H7 (cell line): Measurements from ENCODE around the gene FGF22. TPM values are rescaled to one million over a fixed set of nuclear protein-coding genes. Genes with fewer than 3 reads are reported as not detected.

Experiments used
- DNase-seq: peaks from one replicate; pipeline ENCODE4 v3.0.0; 2012
- H3K27me3 ChIP-seq: 2 replicates; pipeline ENCODE4 v1.6.0; 2011; ENCODE audit warnings: mild to moderate bottlenecking, low read length; ENCODE audit not compliant: control insufficient read depth, insufficient read depth
- H3K36me3 ChIP-seq: replicated peaks from 2 replicates; pipeline ENCODE4 v1.5.1; 2011; ENCODE audit warnings: low read length; ENCODE audit not compliant: control insufficient read depth, insufficient read depth
- H3K4me3 ChIP-seq: 2 replicates; pipeline ENCODE4 v1.5.1; 2011; ENCODE audit warnings: low read depth, mild to moderate bottlenecking, control low read depth, low read length, moderate library complexity; ENCODE audit not compliant: insufficient read depth
- total RNA-seq: library from RNA; depleted of rRNA; stranded (reverse); fragments of >200 nt; shearing (Covaris generic); gene quantifications from 2 replicates; pipeline ENCODE4 v1.2.3, GENCODE V29; 2014; rRNA removed

The FGF22 gene
- total RNA-seq, result not detected in 2 replicates

DNA sequence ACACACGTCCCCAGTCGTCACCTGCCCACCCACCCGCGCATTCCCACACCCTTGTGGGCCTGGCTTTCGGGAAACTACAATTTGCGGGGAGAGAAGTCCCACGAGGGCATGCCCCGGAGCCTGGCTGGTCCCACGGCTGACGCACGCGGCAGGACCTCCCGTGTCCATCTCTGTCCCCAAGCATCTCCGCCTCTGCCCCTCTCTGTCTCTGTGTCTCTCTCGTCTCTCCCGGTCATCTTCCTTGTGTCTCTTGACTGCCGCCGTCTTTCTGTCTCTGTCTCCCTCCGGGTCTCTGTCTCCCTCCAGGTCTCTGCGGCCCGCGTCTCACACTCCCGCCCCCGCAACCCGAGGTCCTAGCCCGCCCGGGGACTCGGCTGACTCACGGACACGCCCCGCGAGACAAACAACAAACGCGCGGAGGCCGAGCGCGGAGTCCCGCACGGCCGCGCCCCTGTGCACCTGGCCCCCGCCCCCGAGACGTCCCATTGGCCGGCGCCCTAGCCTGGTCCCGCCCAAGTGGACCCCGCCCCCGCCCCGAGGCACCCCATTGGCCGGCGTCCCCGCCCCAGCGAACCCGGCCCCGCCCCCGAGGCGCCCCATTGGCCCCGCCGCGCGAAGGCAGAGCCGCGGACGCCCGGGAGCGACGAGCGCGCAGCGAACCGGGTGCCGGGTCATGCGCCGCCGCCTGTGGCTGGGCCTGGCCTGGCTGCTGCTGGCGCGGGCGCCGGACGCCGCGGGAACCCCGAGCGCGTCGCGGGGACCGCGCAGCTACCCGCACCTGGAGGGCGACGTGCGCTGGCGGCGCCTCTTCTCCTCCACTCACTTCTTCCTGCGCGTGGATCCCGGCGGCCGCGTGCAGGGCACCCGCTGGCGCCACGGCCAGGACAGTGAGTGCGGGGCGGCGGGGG lies at the start of gene FGF22:
TSS of gene FGF22 (plus strand) at position 627 of the 908 bp plus-strand sequence. CDS start at position 674, 47 bp downstream.
- Histone ChIP-seq H3K27me3 (peaks cover 16% of the 10 kb centered on the region), H3K36me3 (no peaks in the 10 kb centered on the region), H3K4me3 (peak within 1 kb of the TSS; percentile 38)
- DNase-seq, result peak; percentile 100

DNA sequence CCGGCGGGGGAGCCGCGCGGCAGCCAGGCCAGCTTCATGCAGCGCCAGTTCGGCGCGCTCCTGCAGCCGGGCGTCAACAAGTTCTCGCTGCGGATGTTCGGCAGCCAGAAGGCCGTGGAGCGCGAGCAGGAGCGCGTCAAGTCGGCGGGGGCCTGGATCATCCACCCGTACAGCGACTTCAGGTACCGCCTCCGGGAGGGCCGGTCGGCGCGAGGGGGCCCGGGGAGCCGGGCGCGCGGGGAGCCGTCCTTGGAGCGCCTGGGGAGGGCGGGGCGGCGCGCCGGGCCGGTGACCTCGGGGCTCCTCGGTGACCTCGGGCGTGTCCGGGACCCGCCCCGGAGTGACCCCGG lies 49.3 kb upstream of the FGF22 start:
- H3K4me3 ChIP-seq, result peak overlapping the region; percentile 24; the same call in 1 of the 2 replicates
- peak; percentile 74 for DNase-seq

DNA sequence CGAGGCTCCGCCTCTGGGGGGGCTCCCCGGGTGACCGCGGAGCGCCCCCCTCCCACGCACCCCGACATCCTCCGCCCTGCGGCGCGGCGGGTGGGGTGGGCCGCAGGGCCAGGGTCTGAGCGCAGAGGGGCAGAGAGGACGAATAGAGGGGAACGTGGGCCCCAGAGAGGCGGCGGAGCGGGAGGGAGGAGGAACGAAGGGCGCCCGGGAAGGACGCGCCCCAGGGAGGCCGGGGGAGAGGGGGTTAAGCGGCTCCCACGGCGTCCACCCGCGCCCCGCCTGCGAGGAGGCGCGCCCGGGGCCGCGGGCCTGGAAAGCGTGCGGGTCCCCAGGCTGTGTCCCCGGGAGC lies 49.0 kb upstream of the FGF22 start:
- Histone ChIP-seq H3K4me3 (peak overlapping the region; percentile 24; the same call in 1 of the 2 replicates), H3K27me3 (peaks cover 31% of the 10 kb centered on the region), H3K36me3 (no peaks in the 10 kb centered on the region)
- DNase-seq, result peak; percentile 75

More for the DNA sequence above, 49.3 kb upstream of the FGF22 start:
- Histone ChIP-seq H3K36me3 (no peaks in the 10 kb centered on the region), H3K27me3 (peaks cover 31% of the 10 kb centered on the region)

DNA sequence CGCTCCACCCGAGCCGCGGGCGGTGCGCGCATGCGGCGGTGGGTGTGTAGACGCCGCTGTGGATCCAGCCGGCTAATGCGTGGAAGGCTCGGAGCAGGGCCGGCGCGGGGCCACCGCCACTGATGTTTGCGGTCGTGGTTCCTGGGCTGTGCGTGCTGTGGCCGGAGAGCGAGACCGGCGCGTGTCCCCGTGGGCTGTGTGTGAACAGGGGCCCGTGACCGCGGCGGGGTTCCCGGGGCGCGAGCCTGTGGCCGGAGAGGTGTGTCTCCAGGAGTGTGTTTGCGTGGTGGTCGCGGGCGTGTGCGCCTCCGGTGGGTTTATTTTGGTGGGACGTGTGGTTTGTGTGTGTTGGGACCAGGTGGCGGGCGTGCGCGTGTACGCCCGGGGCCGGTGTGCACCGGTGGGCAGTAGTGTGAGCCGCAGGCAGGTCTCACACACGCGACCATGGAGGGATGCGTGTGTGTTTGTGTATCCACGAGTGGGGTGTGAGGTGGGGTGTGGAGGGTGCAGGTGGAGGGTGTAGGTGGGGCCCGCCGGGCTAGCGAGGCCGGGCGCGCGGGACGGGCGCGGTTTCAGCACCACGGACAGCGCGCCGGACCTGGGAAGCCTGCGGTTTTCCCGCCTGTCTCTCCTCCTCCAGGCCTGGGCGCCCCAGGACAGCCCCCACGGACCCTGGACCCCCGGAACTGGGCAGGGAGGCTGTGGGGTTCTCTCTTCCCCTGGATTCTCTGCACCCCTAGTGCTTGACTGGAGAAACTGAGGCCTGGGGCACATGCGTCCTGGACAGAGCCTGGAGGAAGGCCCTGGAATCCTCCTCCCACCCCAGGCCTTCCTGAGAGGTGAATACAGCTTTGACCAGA lies 48.4 kb upstream of the FGF22 start:
- peaks cover 31% of the 10 kb centered on the region for H3K27me3 ChIP-seq
- DNase-seq, result peak; percentile 94
- H3K36me3 ChIP-seq, result no peaks in the 10 kb centered on the region
- no peak overlapping the region for H3K4me3 ChIP-seq

DNA sequence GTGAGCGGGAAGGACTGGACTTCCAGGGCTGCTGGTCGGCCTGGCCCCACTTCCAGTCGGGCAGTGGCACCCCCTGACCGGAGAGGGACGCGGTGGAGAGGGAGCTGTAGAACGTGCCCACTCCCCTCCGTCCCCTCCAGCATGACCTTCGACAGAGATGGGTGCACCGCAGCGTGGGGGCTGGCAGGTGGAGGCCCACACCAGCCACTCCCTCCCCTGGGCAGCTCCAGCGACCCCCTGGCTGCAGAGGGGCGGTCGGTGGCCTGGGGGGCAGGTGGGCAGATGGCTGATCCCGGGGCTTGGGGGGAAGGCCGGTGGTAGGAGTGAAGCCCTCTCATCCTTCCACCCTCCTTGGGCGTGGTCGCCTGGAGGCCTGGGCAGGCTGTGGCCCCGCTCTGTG lies 47.6 kb upstream of the FGF22 start:
- Histone ChIP-seq H3K27me3 (peaks cover 31% of the 10 kb centered on the region), H3K36me3 (no peaks in the 10 kb centered on the region), H3K4me3 (no peak overlapping the region)
- no peak for DNase-seq

DNA sequence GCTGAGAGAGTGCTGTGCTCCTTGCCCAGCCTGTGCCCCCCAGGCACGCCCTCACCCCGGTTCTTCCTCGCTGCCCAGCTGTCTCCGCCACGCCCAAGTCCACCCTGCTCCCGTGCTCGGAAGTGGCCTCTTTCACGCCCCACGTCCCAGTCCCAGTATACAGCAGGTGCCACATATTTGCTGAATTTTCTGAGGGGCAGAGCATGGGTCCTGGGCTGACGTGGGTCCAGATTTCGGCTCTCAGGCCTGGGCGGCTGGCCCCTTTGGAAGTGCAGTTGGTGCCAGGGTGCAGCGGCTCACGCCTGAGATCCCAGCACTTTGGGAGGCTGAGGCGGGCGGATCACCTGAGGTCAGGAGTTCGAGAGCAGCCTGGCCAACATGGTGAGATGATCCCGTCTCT lies 46.6 kb upstream of the FGF22 start:
- Histone ChIP-seq H3K4me3 (no peak overlapping the region), H3K27me3 (peaks cover 31% of the 10 kb centered on the region), H3K36me3 (no peaks in the 10 kb centered on the region)
- no peak for DNase-seq

DNA sequence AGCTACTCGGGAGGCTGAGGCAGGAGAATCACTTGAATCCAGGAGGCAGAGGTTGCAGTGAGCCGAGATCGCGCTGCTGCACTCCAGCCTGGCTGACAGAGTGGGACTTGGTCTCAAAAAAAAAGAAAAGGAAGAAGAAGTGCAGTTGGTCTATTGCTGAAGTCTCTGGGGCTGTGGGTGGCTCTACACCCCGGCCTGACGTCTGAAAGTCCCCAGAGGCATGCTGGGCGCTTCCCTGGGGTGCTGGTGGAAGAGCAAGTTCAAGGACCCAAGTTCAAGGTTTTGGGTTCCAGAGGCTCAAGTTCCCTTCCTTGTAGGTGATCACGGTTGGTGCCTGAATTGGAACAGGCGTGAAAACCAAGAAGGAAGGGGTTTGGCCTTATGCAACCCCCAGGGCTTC lies 46.2 kb upstream of the FGF22 start:
- no peak overlapping the region for H3K4me3 ChIP-seq
- no peak for DNase-seq
- peaks cover 27% of the 10 kb centered on the region for H3K27me3 ChIP-seq
- H3K36me3 ChIP-seq, result no peaks in the 10 kb centered on the region

DNA sequence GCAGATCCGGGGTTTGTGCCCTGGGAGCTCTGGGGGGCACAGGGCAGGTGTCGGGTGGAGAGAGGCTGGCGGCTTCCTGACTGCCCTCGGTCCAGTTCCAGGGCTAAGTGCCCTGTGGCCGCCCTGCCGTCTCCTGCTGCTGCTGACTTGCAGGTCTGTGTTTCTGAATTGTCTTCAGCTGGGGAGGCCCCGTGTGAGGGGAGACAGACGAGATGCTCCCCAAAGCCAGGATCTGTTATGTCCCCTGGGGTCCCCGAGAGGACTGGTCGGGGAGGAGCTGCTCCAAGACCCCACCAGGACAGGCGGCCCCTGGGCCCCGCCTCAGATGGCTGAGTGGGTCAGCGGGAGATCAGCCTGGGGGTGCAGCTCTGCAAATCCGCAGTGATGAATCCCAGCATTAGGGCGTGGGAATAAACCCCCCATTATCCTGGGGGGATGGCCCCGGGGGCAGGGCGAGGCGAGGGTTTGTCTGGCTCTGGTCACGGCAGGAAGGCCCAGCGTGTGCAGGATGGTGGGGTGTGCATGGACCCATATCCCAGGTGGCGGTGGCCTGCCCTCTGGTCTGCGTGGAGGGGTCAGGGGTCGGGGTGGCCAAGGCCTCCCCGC lies 45.3 kb upstream of the FGF22 start:
- H3K36me3 ChIP-seq, result no peaks in the 10 kb centered on the region
- DNase-seq, result no peak
- peaks cover 19% of the 10 kb centered on the region for H3K27me3 ChIP-seq
- H3K4me3 ChIP-seq, result no peak overlapping the region

GRCh38 chr19:595326-596262 lies 44.1 kb upstream of the FGF22 start:
- no peak for DNase-seq
- Histone ChIP-seq H3K4me3 (no peak overlapping the region), H3K36me3 (no peaks in the 10 kb centered on the region), H3K27me3 (peaks cover 14% of the 10 kb centered on the region)

DNA sequence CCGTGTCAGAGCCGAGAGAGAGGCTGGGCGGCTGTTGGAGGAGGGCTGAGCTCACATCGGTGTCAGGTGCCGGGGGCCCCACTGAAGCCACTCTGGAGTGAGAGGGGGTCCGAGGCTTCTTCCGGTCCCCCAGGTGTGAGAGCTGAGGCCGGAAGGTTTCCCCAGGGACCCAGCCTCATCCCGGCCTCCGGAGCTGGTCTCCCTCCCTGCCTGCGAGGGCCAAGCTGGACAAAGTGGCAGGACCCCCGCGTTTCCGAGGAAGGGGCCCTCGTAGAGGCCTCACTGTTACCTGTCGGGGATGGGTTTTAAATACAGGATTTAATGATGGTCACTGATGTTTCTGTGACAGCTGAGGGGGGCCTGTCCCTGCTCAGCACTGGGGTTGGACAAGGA lies 43.4 kb upstream of the FGF22 start:
- Histone ChIP-seq H3K27me3 (peaks cover 7% of the 10 kb centered on the region), H3K4me3 (no peak overlapping the region), H3K36me3 (no peaks in the 10 kb centered on the region)
- DNase-seq, result no peak

GRCh38 chr19:597406-598315 lies 42.0 kb upstream of the FGF22 start:
- Histone ChIP-seq H3K36me3 (no peaks in the 10 kb centered on the region), H3K4me3 (no peak overlapping the region), H3K27me3 (no peaks in the 10 kb centered on the region)
- DNase-seq, result no peak

GRCh38 chr19:601310-601709 lies 38.4 kb upstream of the FGF22 start:
- Histone ChIP-seq H3K27me3 (no peaks in the 10 kb centered on the region), H3K36me3 (no peaks in the 10 kb centered on the region), H3K4me3 (no peak overlapping the region)
- no peak for DNase-seq

DNA sequence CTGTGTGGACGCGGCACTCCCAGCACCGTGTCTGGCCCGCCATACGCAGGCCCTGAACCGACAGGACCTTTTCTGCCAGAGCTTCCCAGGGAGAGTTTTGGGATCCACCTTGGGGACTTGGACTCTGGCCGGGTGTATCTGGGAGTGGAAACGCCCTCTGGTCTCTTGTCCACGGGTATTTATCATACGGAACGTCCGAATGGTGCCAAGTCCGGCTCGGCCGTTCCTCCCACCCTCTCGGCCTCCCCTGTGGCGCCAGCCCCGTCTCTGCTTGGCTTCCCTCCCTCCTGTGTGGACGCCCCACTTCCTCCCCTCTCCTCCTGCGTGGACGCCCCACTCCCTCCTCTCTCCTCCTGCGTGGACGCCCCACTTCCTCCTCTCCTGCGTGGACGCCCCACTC lies 37.9 kb upstream of the FGF22 start:
- H3K36me3 ChIP-seq, result no peaks in the 10 kb centered on the region
- DNase-seq, result no peak
- H3K27me3 ChIP-seq, result no peaks in the 10 kb centered on the region
- no peak overlapping the region for H3K4me3 ChIP-seq
